AG20443 (cell line): Measurements from ENCODE around the gene BCL11B.

Experiments
- DNase-seq: peaks from one replicate; pipeline ENCODE4 v3.0.0; 2012; ENCODE audit warnings: low spot score, mixed read lengths

The BCL11B gene

DNA sequence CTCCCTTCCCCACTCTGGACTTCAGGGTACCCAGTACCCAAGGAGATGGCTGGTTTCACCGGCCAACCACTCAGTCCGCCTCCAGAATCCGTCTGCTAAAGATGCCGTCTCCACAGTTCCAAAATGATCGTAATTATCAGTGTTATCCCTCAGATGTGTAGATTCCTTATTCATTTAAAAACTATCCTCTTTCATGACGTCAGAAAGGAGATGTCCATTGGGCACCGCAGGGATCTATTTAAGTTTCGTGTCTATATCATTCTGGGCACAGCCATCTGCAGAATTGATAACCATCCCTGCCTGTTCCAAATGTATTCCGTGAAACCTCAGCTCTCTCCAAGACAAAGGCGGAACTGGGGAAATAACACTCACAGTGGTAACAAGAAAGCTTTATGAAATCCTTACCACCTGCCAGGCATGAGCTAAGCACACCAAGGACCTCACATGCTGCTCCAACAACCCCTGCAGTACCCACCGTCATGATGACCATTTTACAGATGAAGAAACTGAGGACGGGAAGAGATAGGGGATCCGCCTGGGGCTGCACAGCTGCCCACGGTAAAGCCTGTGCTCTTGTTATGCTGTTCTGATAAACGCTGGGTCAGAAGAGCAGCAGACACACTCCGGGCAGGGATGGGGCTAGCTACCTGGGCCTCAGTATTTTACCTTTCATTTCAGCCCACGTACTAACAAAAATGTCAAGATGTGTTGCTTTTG is 90.0 kb downstream of the BCL11B start:
- DNase-seq: no peak

DNA sequence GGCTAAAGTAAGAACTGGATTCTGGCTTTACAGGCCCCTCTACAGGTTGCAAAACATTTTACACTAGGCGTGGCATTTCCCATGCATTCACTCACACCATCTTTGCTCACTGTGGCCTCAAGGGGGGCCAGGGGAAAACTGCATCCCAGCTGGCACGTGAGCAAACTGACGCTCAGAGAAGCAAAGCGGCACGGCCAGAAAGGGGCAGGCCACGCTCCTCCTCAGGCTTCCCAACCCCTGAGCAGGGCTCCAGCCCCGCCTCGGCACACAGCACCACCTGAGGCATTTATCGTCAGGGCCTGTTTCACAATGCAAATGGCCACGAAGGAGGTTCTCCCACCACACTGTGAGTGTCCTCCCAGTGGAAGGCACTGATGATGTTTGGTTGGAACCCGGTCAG is 90.8 kb downstream of the BCL11B start:
- no peak for DNase-seq

GRCh38 chr14:99179946-99180345 is 92.1 kb downstream of the BCL11B start:
- DNase-seq: no peak

DNA sequence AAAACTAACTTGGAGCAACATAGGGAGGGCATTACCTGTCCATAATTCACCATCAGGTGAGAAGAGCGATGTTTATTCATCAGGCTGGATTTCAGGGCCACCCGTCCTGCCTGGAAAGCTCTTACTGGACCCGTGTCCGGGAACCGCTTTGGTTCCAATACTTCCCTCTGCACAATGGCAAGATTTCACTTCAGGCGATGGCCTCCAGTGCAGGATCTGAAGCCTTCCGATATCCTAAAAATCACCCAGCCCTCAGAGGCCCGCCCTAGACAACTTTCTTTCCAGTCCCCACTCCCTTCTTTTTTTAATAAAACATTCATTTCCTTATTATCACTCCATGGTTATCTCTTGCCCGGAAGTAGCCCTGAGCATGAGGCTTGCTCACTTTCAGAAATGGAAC is 92.5 kb downstream of the BCL11B start:
- DNase-seq: no peak

DNA sequence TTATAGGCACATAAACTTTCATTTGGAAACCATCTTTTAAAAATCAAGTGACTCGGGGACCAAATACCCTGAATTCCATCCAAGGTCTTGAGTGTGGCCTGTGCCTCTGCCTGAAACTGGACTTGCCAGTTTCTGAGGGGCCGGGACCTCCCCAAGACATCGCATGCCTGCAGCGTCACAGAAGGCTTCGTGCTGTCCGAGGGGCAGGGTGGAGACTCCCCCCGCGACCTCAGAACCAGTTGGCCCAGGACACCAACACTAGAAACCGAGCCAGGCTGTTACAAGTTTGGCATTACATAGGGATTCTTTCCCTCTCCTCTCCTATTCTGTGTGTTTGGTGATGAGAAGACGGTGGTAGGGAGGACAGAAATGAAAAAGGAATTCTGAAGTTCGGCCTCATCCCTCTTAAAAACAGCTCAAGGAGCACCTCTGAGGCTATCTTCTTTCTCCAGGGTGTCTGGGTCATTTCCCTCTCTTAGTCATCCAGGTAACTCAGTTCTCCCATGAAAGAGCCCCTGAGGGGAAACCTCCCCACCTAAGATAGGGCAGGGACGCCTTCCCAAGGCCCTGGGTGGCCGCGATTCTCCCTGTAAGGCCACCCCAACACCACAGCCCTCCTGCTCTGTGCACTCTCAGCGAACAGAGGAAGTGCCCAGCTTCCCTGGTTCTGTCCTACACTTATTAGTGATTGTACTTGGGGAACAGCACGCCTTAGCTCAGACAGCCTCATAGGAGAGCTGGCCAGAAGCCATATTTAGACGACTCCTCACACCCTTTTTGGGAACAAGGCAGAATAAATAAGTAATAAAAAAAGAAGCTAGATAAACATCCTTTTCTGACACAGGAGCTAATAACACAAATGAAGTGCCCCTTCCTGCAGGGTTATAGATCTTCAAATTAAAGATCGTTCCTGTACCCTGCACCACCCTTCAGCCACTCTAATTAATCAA is 93.8 kb downstream of the BCL11B start:
- DNase-seq: no peak

DNA sequence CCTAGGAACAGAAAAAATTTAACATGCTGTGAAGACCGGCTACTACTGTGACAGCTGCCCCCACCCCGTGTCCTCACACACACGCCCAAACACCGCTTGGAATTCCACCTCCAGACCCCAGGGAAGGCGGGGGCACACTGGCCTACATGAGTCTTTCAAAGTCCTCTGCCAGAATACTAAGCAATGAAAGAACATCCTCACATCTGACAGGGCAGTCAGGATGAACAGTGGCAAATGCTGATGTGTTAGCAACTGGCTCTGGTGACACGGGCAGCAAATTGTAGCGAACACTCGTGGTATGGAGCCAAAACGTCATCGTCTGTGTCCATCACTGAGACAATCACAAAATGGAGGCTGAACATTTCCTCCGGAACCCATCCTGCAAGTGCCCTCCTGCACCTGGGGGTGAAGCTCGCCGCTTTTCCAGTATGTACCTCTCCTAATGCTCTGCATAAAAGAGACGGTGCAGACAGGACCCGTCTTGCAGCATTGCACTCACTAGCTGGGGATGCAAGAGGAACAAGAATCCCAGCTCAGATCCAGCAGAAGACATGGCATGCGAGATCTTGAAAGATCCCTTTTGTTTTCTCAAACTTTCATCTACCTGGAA is 94.8 kb downstream of the BCL11B start:
- DNase-seq: no peak

DNA sequence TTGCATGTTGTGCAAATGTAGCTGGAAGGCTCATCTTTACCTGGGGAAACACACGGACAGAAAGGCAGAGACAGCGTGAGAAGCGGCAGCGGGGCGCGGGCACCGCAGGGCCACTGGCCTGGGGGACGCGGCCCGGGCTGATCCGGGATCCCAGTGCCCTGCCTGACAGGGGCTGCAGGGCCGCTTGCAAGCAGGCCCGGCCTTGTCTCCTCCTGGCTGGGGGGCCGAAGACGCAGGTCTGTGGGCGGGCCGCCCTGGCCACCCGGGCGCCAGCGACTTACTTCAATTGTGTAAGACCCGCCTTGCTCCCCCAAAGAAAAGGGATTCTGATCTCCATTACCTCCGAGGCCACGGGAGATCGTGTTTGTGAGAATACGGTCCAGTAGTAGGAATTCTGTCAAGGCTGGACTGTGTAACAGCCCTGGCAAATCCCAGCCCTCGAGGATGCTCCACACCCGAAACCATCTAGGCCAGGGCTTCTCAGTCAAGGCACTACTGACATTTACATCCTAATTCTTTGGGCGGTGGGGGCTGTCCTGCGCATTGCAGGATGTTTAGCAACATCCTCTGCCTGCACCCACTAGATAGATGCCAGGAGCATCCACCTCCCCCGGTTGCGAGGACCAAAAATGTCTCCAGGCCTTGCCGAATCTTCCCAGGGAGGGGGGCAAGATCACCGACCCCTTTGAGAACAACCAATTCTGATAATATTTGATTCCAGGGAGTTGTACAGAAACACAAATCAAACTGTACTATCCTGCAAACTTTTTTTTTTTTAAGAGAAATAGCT is 95.6 kb downstream of the BCL11B start:
- DNase-seq: no peak

- DNase-seq: no peak
Measured at GRCh38 chr14:99175331-99176155, 96.5 kb downstream of the BCL11B start.

GRCh38 chr14:99174770-99175319 is 97.2 kb downstream of the BCL11B start:
- no peak for DNase-seq

GRCh38 chr14:99174081-99174769 is 97.8 kb downstream of the BCL11B start:
- no peak for DNase-seq

DNA sequence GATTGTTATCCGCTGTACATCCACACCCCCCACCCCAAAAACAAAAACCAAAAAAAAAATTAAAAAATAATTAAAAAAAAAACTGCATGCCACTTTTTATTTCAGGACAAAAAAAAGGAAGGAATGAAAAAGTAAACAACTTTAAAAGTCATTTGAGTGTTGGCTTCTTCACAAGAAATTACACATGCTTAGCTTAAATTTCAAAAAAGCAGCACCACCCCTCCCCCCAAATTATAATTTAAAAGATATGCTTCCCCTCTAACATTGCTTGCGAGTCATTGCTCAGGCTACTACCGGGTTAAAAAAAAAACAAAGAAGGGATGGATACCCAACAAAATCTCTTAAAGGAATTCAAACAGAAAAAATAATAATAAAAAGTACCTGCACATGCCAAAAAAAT is 98.5 kb downstream of the BCL11B start:
- DNase-seq: no peak

DNA sequence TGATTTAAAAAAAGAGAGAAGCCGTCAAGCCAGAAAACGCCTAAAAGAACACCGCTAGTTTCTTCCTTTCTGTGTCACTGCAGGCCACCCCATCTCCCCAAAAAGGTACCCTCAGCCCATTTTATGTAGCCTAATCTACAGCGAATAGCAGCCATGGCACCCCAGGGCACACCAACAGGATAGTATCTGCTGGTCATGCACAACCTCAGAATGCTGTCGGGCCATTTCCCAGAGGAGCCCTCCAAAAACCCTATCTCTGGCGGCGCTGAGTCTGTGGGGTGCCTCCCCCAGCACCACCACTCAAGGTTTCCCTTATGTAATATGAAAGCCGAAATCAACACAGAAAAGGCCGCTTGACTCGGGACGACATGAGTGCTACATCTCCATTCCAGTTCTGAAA is 98.9 kb downstream of the BCL11B start:
- no peak for DNase-seq

DNA sequence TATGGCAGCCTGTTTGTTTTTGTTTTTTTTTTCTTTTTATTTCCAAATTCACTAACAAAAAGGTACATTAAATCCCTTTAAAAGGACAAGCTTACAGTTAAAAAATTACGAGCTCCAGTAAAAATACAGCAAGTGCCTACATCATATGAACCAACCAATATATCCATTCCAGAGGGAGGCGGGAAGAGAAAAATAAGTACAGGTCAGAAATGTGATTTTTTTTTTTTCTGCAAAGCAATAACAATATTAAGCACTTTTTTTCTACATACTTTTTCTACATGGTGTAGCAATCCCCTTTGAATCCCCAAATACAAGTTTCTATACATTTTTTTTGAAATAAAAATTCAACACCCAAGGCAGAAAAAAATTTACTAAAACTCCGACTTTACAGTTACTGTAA is 100.6 kb downstream of the BCL11B start:
- DNase-seq: no peak

DNA sequence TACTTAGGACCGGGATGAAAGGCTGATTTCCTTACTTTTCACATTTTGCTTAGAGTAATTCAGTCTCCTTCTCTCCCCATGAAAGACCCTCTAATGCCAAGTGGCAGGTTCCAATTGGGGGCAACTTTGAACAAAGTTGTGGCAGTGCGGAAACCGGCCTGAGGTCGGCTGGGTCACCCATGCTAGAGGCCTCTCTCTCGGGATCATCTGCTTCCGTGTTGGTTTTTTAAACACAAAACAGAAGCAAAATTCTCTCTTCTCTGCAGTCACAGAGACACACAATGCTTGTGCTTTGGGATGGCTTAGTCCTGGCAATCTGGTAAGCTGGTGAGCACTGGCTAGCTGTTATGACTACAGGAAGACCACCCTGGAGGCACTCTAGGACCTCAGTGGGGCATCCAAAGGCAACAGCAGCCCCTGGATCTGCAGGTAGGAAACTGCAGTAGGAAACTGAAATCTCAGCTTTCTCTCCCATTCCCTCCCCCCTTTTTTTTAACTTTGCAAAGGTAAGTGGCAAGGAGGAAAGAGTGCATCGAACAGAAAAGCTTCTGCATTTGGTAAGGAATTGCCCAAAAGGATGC is 102.1 kb downstream of the BCL11B start:
- no peak for DNase-seq

- no peak for DNase-seq
Measured at GRCh38 chr14:99168330-99168729, 103.7 kb downstream of the BCL11B start.

DNA sequence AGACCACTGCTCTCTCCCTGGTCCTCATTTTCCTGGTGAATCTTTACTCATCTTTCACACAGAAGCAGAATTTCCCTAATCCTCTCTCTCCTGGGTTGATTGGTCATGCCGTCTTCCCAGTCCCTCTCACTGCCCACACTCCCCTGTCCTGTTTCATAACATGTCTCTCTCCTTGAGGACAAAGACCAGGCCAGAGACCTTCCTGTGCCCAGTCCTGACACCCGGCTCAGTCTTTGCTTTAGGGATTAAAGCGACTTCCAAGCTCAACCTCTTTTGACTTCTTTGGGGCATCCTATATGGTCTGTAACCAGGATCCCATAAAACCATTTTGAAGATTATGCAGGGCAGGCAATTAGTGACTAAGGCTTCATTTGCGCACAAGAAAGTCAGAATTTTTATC is 105.5 kb downstream of the BCL11B start:
- no peak for DNase-seq

DNA sequence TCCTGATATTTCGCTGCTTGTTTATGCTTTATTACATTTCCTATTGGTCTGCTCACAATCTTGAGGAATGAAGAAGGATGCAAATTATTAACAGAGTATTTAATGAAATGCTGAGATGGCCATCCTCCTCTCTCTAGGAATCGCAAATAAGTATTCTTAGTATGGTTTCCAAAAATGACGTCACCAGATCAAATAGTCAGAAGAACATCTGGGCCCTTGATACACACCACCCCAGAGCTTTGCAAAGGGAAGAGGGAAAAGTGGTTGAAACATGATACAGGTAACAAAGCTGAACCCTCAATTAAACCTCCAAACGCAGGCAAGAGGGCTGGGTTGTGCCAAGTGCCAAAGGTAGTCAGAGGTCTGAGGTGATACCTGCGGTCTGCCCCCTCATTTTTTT is 107.3 kb downstream of the BCL11B start:
- no peak for DNase-seq

- DNase-seq: no peak
Measured at GRCh38 chr14:99163446-99163845, 108.6 kb downstream of the BCL11B start.

DNA sequence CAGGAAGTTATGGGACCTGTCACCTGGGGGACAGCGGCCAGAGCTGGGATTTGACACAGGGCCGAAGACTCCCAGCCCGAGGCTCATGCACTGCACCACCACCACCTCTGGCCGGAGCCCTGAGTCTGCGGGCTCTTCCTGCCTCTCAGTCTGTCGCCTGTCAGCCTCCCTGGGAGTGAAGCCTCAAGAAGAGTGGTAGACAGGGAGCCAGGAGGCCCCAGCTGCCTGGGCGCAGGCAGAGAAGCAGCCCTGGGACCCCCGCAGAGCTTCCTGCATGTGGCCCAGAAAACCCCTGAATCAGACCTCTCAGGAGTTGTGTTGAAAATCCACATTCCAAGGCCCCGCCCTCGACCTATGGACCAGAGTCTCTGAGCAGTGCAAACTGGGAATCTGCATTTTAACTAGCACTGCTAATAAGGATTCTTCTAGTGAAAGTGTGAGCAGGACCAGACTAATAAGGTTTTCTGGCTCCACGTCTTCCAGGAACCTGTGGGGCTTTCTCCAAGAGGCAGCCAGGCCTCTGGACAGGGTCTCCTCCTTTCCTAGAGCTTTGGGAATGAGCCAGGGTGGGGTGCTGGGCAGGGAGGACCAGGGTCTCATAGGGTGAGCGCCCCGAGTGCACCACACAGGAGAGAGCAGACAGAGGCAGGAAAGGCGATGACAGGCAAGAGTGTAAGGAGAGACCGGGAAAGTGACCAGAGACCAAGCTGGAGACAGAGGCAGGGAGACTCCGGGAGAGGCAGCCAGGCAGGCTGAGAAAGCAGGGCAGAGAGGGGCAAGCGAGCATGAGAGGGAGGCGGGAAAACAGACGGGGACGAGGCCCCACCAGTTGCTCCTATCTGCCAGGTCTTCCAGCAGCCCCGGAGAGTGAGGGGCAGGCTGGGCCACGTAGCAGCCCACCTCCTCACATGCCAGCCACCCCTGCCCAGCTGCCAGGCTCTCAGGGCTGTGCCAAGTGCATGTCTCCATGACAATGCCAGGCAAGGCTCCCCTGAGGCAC is 112.4 kb downstream of the BCL11B start:
- DNase-seq: no peak
